M059J (cell line): ENCODE measurements around the gene CHST7. TPM values are rescaled to one million over a fixed set of nuclear protein-coding genes. Genes with fewer than 3 reads are reported as not detected.

Source experiments
- DNase-seq: peaks from one replicate; pipeline ENCODE4 v3.0.0-alpha.2; 2012; ENCODE audit warnings: low read depth
- total RNA-seq: library from RNA; depleted of rRNA; stranded (reverse); fragments of >200 nt; shearing (Covaris generic); gene quantifications from 2 replicates; pipeline ENCODE4 v1.2.3, GENCODE V29; 2014

CHST7 gene
- total RNA-seq, 1 experiment from 2014 or later: 17.4 TPM

GRCh38 chrX:46607916-46608315, 34.4 kb downstream of the CHST7 start:
- no peak for DNase-seq

GRCh38 chrX:46610070-46610658, 36.6 kb downstream of the CHST7 start:
- DNase-seq: no peak

- DNase-seq: no peak
Observed at GRCh38 chrX:46611658-46612362, 38.2 kb downstream of the CHST7 start.

- no peak for DNase-seq
Observed at GRCh38 chrX:46617906-46618305, 44.3 kb downstream of the CHST7 start.

- DNase-seq: no peak
Observed at GRCh38 chrX:46618947-46619346, 45.4 kb downstream of the CHST7 start.

- DNase-seq: no peak
Observed at GRCh38 chrX:46620505-46620904, 46.9 kb downstream of the CHST7 start.

GRCh38 chrX:46621572-46621971, 48.0 kb downstream of the CHST7 start:
- DNase-seq: no peak

- DNase-seq: no peak
Observed at GRCh38 chrX:46624090-46624786, 50.7 kb downstream of the CHST7 start.

- DNase-seq: no peak
Observed at GRCh38 chrX:46626566-46626965, 53.0 kb downstream of the CHST7 start.

- no peak for DNase-seq
Observed at GRCh38 chrX:46627062-46627461, 53.5 kb downstream of the CHST7 start.

- no peak for DNase-seq
Observed at GRCh38 chrX:46627711-46628419, 54.3 kb downstream of the CHST7 start.

- peak; percentile 32 for DNase-seq
Observed at GRCh38 chrX:46628460-46629371, 55.2 kb downstream of the CHST7 start.

- DNase-seq: peak; percentile 64
Observed at GRCh38 chrX:46630141-46630540, 56.6 kb downstream of the CHST7 start.

GRCh38 chrX:46634577-46634976, 61.0 kb downstream of the CHST7 start:
- no peak for DNase-seq

GRCh38 chrX:46635186-46635585, 61.6 kb downstream of the CHST7 start:
- DNase-seq: no peak

- no peak for DNase-seq
Observed at GRCh38 chrX:46636223-46636622, 62.7 kb downstream of the CHST7 start.

GRCh38 chrX:46637938-46638337, 64.4 kb downstream of the CHST7 start:
- DNase-seq: peak; percentile 73

GRCh38 chrX:46642145-46642544, 68.6 kb downstream of the CHST7 start:
- peak; percentile 36 for DNase-seq

GRCh38 chrX:46643636-46644035, 70.1 kb downstream of the CHST7 start:
- no peak for DNase-seq

- DNase-seq: no peak
Observed at GRCh38 chrX:46645614-46646013, 72.0 kb downstream of the CHST7 start.

- no peak for DNase-seq
Observed at GRCh38 chrX:46647251-46647650, 73.7 kb downstream of the CHST7 start.
